ENCODE results near the gene DMD.

The DMD gene

GRCh38 chrX:33014949-33015348, 196.4 kb downstream of the DMD start:
- DNase-seq, result no peak

GRCh38 chrX:33014086-33014485, 197.3 kb downstream of the DMD start:
- no peak for DNase-seq

- no peak for DNase-seq
Observed at GRCh38 chrX:33001107-33001506, 210.2 kb downstream of the DMD start.

- no peak for DNase-seq
Observed at GRCh38 chrX:32998776-32999175, 212.6 kb downstream of the DMD start.

- no peak for DNase-seq
Observed at GRCh38 chrX:32995427-32995826, 215.9 kb downstream of the DMD start.

- no peak for DNase-seq
Observed at GRCh38 chrX:32987142-32987541, 224.2 kb downstream of the DMD start.

- DNase-seq, result no peak
Observed at GRCh38 chrX:32985544-32985943, 225.8 kb downstream of the DMD start.

GRCh38 chrX:32966821-32967355, 244.5 kb downstream of the DMD start:
- no peak for DNase-seq

- DNase-seq, result no peak
Observed at GRCh38 chrX:32954125-32954524, 257.2 kb downstream of the DMD start.

- DNase-seq, result no peak
Observed at GRCh38 chrX:32948130-32948529, 263.2 kb downstream of the DMD start.

- DNase-seq, result no peak
Observed at GRCh38 chrX:32937043-32937442, 274.3 kb downstream of the DMD start.

GRCh38 chrX:32933548-32933947, 277.8 kb downstream of the DMD start:
- DNase-seq, result no peak

- DNase-seq, result no peak
Observed at GRCh38 chrX:32929040-32929439, 282.3 kb downstream of the DMD start.

GRCh38 chrX:32896088-32896487, 315.3 kb downstream of the DMD start:
- no peak for DNase-seq

GRCh38 chrX:32894679-32895078, 316.7 kb downstream of the DMD start:
- DNase-seq, result no peak

GRCh38 chrX:32893751-32894150, 317.6 kb downstream of the DMD start:
- DNase-seq, result no peak

GRCh38 chrX:32877592-32877991, 333.8 kb downstream of the DMD start:
- DNase-seq, result no peak

GRCh38 chrX:32874839-32875238, 336.5 kb downstream of the DMD start:
- no peak for DNase-seq

GRCh38 chrX:32873786-32874185, 337.6 kb downstream of the DMD start:
- DNase-seq, result no peak

- no peak for DNase-seq
Observed at GRCh38 chrX:32871636-32872035, 339.7 kb downstream of the DMD start.

- DNase-seq, result no peak
Observed at GRCh38 chrX:32868524-32868895, 342.8 kb downstream of the DMD start.

- DNase-seq, result no peak
Observed at GRCh38 chrX:32867781-32868523, 343.4 kb downstream of the DMD start.

- no peak for DNase-seq
Observed at GRCh38 chrX:32852203-32852602, 359.1 kb downstream of the DMD start.

- no peak for DNase-seq
Observed at GRCh38 chrX:32851556-32851955, 359.8 kb downstream of the DMD start.

GRCh38 chrX:32847921-32848320, 363.4 kb downstream of the DMD start:
- no peak for DNase-seq
